Kidney (tissue), 14 donors: ENCODE data around the gene MACROD2. TPM values are rescaled to one million over a fixed set of nuclear protein-coding genes. Genes with fewer than 3 reads are reported as not detected.

Source experiments
- DNase-seq, 5 donors: peaks; one replicate each; pipeline ENCODE4 v3.0.0-alpha.2; 2013 to 2020
- FAIRE-seq: peaks from 2 replicates; lab custom pipeline; 2012; peaks lifted over from hg19 to GRCh38; lab: Jason Lieb, UNC
- H3K27ac ChIP-seq, 2 donors: one replicate each; pipeline ENCODE4 v1.7.0; 2013; ENCODE audit warnings: low read depth in 2 of 2, low read length in 2 of 2, inconsistent platforms in 1 of 2
- H3K27me3 ChIP-seq: one replicate; pipeline ENCODE4 v1.7.1; 2013; ENCODE audit warnings: low read length, inconsistent platforms; ENCODE audit not compliant: control insufficient read depth, insufficient read depth
- H3K36me3 ChIP-seq, 3 donors: one replicate each; pipeline versions ENCODE4 v1.7.0 to v1.7.1; 2013; ENCODE audit warnings: low read length in 3 of 3, control low read depth in 1 of 3, inconsistent platforms in 1 of 3; ENCODE audit not compliant: insufficient read depth in 3 of 3, control insufficient read depth in 2 of 3
- H3K4me1 ChIP-seq, 3 donors: one replicate each; pipeline versions ENCODE4 v1.7.0 to v1.7.1; 2013; ENCODE audit warnings: low read length in 3 of 3, inconsistent platforms in 1 of 3, low read depth in 1 of 3; ENCODE audit not compliant: control insufficient read depth in 2 of 3, insufficient read depth in 2 of 3
- H3K4me3 ChIP-seq, 3 donors: one replicate each; pipeline versions ENCODE4 v1.7.0 to v1.8.1; 2013; ENCODE audit warnings: low read length in 3 of 3, control low read depth in 1 of 3, inconsistent platforms in 1 of 3
- H3K9ac ChIP-seq, 3 donors: one replicate each; pipeline versions ENCODE4 v1.7.0 to v1.7.1; 2013; ENCODE audit warnings: low read length in 3 of 3, control low read depth in 1 of 3, inconsistent platforms in 1 of 3
- H3K9me3 ChIP-seq, 3 donors: one replicate each; pipeline versions ENCODE4 v1.7.0 to v1.7.1; 2013; ENCODE audit warnings: low read length in 3 of 3, control low read depth in 1 of 3, inconsistent platforms in 1 of 3; ENCODE audit not compliant: control insufficient read depth in 2 of 3, insufficient read depth in 1 of 3
- CTCF ChIP-seq: IDR thresholded peaks from 3 replicates; pipeline ENCODE4 v1.5.1; 2012; ENCODE audit warnings: mild to moderate bottlenecking, moderate library complexity, borderline replicate concordance; ENCODE audit not compliant: insufficient read depth; ENCODE audit errors: extremely low read depth
- intact Hi-C: fragments of 100-400 bp; cut with DNase I; formaldehyde crosslinking; loops from one replicate; pipeline ENCODE4 v1.11.1; 2022
- polyA plus RNA-seq: library from polyadenylated mRNA; stranded (reverse); fragments of 350-450 nt; fragmentation: Illumina TruSeq; extraction: RNeasy Lipid Tissue Mini Kit (QIAGEN cat#74804); gene quantifications from one replicate; pipeline ENCODE4 v1.2.3, GENCODE V29; 2014; ENCODE audit warnings: low read depth, low replicate concordance; ENCODE audit not compliant: insufficient read depth
- total RNA-seq: library from RNA; stranded (reverse); fragmentation: NEBNext Ultra II Directional; extraction: Animal tissue kit (Norgen Biotek cat#: 25700); gene quantifications from one replicate; pipeline ENCODE4 v1.2.1, GENCODE V29; 2021
- donor health status: control.
- donor health status: control.
- donor health status: control.
- donor health status: control.
- donor health status: control.
- donor health status: DM: yes; HTN: yes; CAD: no.
- donor health status: Normal renal cell carcinoma (clear cell type).

The MACROD2 gene
- total and polyA plus RNA-seq, 2 donors from 2014 or later: 3.0 to 10.0 TPM

GRCh38 chr20:15637546-15637945, 1642.2 kb downstream of the MACROD2 start:
- Histone ChIP-seq H3K27ac (no peak overlapping the region), H3K9me3 (no peaks in the 10 kb centered on the region), H3K4me1 (peaks cover 0 to 12% (median 0%) of the 10 kb centered on the region in 3 donors), H3K4me3 (no peak overlapping the region), H3K36me3 (no peaks in the 10 kb centered on the region), H3K27me3 (no peaks in the 10 kb centered on the region), H3K9ac (no peak overlapping the region)
- FAIRE-seq: no peak
- intact Hi-C loops: no loop called here
- TF ChIP-seq CTCF: no peak
- DNase-seq: no peak

GRCh38 chr20:15637950-15638754, 1642.8 kb downstream of the MACROD2 start:
- Histone ChIP-seq H3K27me3 (no peaks in the 10 kb centered on the region), H3K36me3 (no peaks in the 10 kb centered on the region), H3K9me3 (no peaks in the 10 kb centered on the region), H3K9ac (no peak overlapping the region), H3K4me1 (peaks cover 0 to 12% (median 0%) of the 10 kb centered on the region in 3 donors), H3K4me3 (no peak overlapping the region), H3K27ac (peak overlapping the region in 1 of 2 donors; percentile 4)
- FAIRE-seq (no peak), DNase-seq (peak in 3 of 5 donors; percentile 65 to 90 (median 85))
- intact Hi-C loops: no loop called here
- TF ChIP-seq CTCF: no peak

- H3K27ac ChIP-seq: no peak overlapping the region
- H3K9ac ChIP-seq: no peak overlapping the region
- intact Hi-C loops: no loop called here
- H3K4me1 ChIP-seq: peaks cover 0 to 12% (median 0%) of the 10 kb centered on the region in 3 donors
- H3K9me3 ChIP-seq: no peaks in the 10 kb centered on the region
- no peak for TF ChIP-seq CTCF
- H3K4me3 ChIP-seq: no peak overlapping the region
- H3K27me3 ChIP-seq: no peaks in the 10 kb centered on the region
- no peaks in the 10 kb centered on the region for H3K36me3 ChIP-seq
- DNase-seq: no peak
- FAIRE-seq: no peak
These were observed 1643.5 kb downstream of the MACROD2 start for GRCh38 chr20:15638816-15639215.
